ENCODE measurements around the gene TTC34. TPM values are rescaled to one million over a fixed set of nuclear protein-coding genes. Genes with fewer than 3 reads are reported as not detected.

Gene TTC34
- polyA plus RNA-seq, 3 donors = 0.03 to 1.00 TPM; not detected in 1

- Histone ChIP-seq H4K20me1 (ENCODE audit: insufficient read depth, low read length) (no peaks in the 10 kb centered on the region), H3K4me2 (replicated peaks; ENCODE audit: extremely low read depth, low read length, poor library complexity, severe bottlenecking) (no peak overlapping the region), H3K4me1 (ENCODE audit: control insufficient read depth in 1 of 2, insufficient read depth in 2 of 2, low read length in 2 of 2) (no peaks in the 10 kb centered on the region), H3K27me3 (ENCODE audit: control insufficient read depth in 2 of 2, insufficient read depth in 2 of 2, low read length in 2 of 2) (peaks cover 9 to 40% of the 10 kb centered on the region in 2 donors), H3K79me2 (ENCODE audit: insufficient read depth, low read length) (no peaks in the 10 kb centered on the region), H2AFZ (ENCODE audit: insufficient read depth, low read depth, low read length, poor library complexity, severe bottlenecking) (no peak overlapping the region), H3K9ac (ENCODE audit: insufficient read depth, low read length, poor library complexity, severe bottlenecking) (no peak overlapping the region), H3K36me3 (replicated peaks in 1 of 2; ENCODE audit: control insufficient read depth in 1 of 2, insufficient read depth in 2 of 2, low read length in 2 of 2) (no peaks in the 10 kb centered on the region), H3K27ac (ENCODE audit: low read depth in 1 of 2, low read length in 2 of 2) (no peak overlapping the region), H3K4me3 (replicated peaks in 1 of 3; ENCODE audit: low read depth in 2 of 3, low read length in 3 of 3) (no peak overlapping the region), H3K9me3 (replicated peaks in 1 of 2; ENCODE audit: control insufficient read depth in 1 of 2, insufficient read depth in 1 of 2, low read length in 2 of 2) (peaks cover 14 to 15% of the 10 kb centered on the region in 2 donors)
- WGBS (ENCODE audit: insufficient coverage) = 4% methylated on average over 46 of the region's 64 CpGs
- Mint-ChIP-seq H3K4me1 (no peaks in the 10 kb centered on the region), H3K4me3 (no peak overlapping the region), H3K27me3 (ENCODE audit: low read depth in 3 of 3) (peaks cover 31 to 72% (median 56%) of the 10 kb centered on the region in 3 donors), H3K27ac (no peak overlapping the region), H3K36me3 (peaks cover 0 to 6% of the 10 kb centered on the region in 2 donors), H3K9me3 (peaks cover 10 to 17% (median 14%) of the 10 kb centered on the region in 7 donors)
- no peak for DNase-seq
- intact Hi-C loops (cut with micrococcal nuclease) = no loop called here
- TF ChIP-seq CTCF (IDR thresholded peaks at IDR 0.05) = no peak
Observed at GRCh38 chr1:2628933-2629626, 172.4 kb downstream of the TTC34 start.

GRCh38 chr1:2628191-2628932 lies 173.1 kb downstream of the TTC34 start:
- Histone ChIP-seq H3K27me3 (ENCODE audit: control insufficient read depth in 2 of 2, insufficient read depth in 2 of 2, low read length in 2 of 2) (peaks cover 9 to 43% of the 10 kb centered on the region in 2 donors), H3K36me3 (replicated peaks in 1 of 2; ENCODE audit: control insufficient read depth in 1 of 2, insufficient read depth in 2 of 2, low read length in 2 of 2) (no peaks in the 10 kb centered on the region)
- H3K27me3 Mint-ChIP-seq (ENCODE audit: low read depth in 3 of 3) = peaks cover 31 to 74% (median 57%) of the 10 kb centered on the region in 3 donors

More at GRCh38 chr1:2628191-2628932, 173.1 kb downstream of the TTC34 start:
- no peak overlapping the region for H3K4me3 Mint-ChIP-seq
- intact Hi-C loops (cut with micrococcal nuclease) = no loop called here
- H3K27ac Mint-ChIP-seq = no peak overlapping the region
- TF ChIP-seq CTCF (IDR thresholded peaks at IDR 0.05) = no peak
- peaks cover 14 to 15% of the 10 kb centered on the region in 2 donors for H3K9me3 ChIP-seq (replicated peaks in 1 of 2; ENCODE audit: control insufficient read depth in 1 of 2, insufficient read depth in 1 of 2, low read length in 2 of 2)
- H3K4me1 ChIP-seq (ENCODE audit: control insufficient read depth in 1 of 2, insufficient read depth in 2 of 2, low read length in 2 of 2) = no peaks in the 10 kb centered on the region
- no peak for DNase-seq
- no peaks in the 10 kb centered on the region for H3K79me2 ChIP-seq (ENCODE audit: insufficient read depth, low read length)
- H3K4me3 ChIP-seq (replicated peaks in 1 of 3; ENCODE audit: low read depth in 2 of 3, low read length in 3 of 3) = no peak overlapping the region
- peaks cover 0 to 6% of the 10 kb centered on the region in 2 donors for H3K36me3 Mint-ChIP-seq
- no peaks in the 10 kb centered on the region for H4K20me1 ChIP-seq (ENCODE audit: insufficient read depth, low read length)
- H3K4me2 ChIP-seq (replicated peaks; ENCODE audit: extremely low read depth, low read length, poor library complexity, severe bottlenecking) = no peak overlapping the region
- WGBS (ENCODE audit: insufficient coverage) = 6% methylated on average over 39 of the region's 46 CpGs
- no peak overlapping the region for H2AFZ ChIP-seq (ENCODE audit: insufficient read depth, low read depth, low read length, poor library complexity, severe bottlenecking)
- no peaks in the 10 kb centered on the region for H3K4me1 Mint-ChIP-seq
- H3K27ac ChIP-seq (ENCODE audit: low read depth in 1 of 2, low read length in 2 of 2) = no peak overlapping the region
- H3K9ac ChIP-seq (ENCODE audit: insufficient read depth, low read length, poor library complexity, severe bottlenecking) = no peak overlapping the region
- peaks cover 10 to 17% (median 14%) of the 10 kb centered on the region in 7 donors for H3K9me3 Mint-ChIP-seq
